ENCODE results near the gene RNF166. TPM values are rescaled to one million over a fixed set of nuclear protein-coding genes. Genes with fewer than 3 reads are reported as not detected.

RNF166 gene
- total and polyA plus RNA-seq, 4 donors: 6.5 to 9.1 (median 7.6) TPM

- Histone ChIP-seq H3K36me3 (ENCODE audit: control insufficient read depth in 4 of 4, insufficient read depth in 3 of 4, low read depth in 1 of 4, low read length in 3 of 4) (peaks cover 29 to 91% (median 37%) of the 10 kb centered on the region in 4 donors), H3K27ac (ENCODE audit: low read depth in 1 of 2, low read length in 2 of 2) (no peak overlapping the region), H3K4me1 (ENCODE audit: control insufficient read depth in 4 of 4, insufficient read depth in 4 of 4, low read length in 3 of 4) (no peaks in the 10 kb centered on the region), H3K27me3 (ENCODE audit: control insufficient read depth in 4 of 4, insufficient read depth in 4 of 4, low read length in 3 of 4) (no peaks in the 10 kb centered on the region), H3K9me3 (ENCODE audit: control insufficient read depth in 4 of 4, low read length in 3 of 4) (no peaks in the 10 kb centered on the region), H3K9ac (ENCODE audit: low read depth in 1 of 2, low read length in 2 of 2) (no peak overlapping the region), H3K4me3 (ENCODE audit: low read depth in 1 of 3, low read length in 3 of 3) (no peak overlapping the region)
- WGBS: 96% methylated on average over 19 of the region's 19 CpGs
- TF ChIP-seq EGR1 (IDR thresholded peaks at IDR 0.05; ENCODE audit: low read depth in 2 of 2) (no peak), MAX (IDR thresholded peaks at IDR 0.05) (no peak), GABPA (IDR thresholded peaks at IDR 0.05 in 1 of 2, conservative IDR thresholded peaks at IDR 0.05 in 1 of 2) (no peak), SP1 (IDR thresholded peaks at IDR 0.05) (no peak), ZBTB33 (IDR thresholded peaks at IDR 0.05) (no peak), REST (IDR thresholded peaks at IDR 0.05) (no peak), HNF4G (IDR thresholded peaks at IDR 0.05) (no peak), FOXA2 (IDR thresholded peaks at IDR 0.05) (no peak), RXRA (IDR thresholded peaks at IDR 0.05) (no peak), ATF3 (IDR thresholded peaks at IDR 0.05) (no peak), CTCF (IDR thresholded peaks at IDR 0.05; ENCODE audit: low read depth, low read length, missing input control) (no peak), RAD21 (IDR thresholded peaks at IDR 0.05) (no peak), YY1 (IDR thresholded peaks at IDR 0.05) (no peak), NR2F2 (IDR thresholded peaks at IDR 0.05) (no peak), TAF1 (conservative IDR thresholded peaks at IDR 0.05) (no peak), JUND (IDR thresholded peaks at IDR 0.05) (no peak)
- no peak for DNase-seq (ENCODE audit: low spot score)
Observed at GRCh38 chr16:88719933-88720296, 13.7 kb upstream of the RNF166 start.
